ENCODE data around the gene CTNNA2. TPM values are rescaled to one million over a fixed set of nuclear protein-coding genes. Genes with fewer than 3 reads are reported as not detected.

Gene CTNNA2
- total and polyA plus RNA-seq, 2 of the 8 experiments (the other 6 are each of a cell fraction or from before 2014, with no cell fraction given): 3.9 to 9.0 TPM

DNA sequence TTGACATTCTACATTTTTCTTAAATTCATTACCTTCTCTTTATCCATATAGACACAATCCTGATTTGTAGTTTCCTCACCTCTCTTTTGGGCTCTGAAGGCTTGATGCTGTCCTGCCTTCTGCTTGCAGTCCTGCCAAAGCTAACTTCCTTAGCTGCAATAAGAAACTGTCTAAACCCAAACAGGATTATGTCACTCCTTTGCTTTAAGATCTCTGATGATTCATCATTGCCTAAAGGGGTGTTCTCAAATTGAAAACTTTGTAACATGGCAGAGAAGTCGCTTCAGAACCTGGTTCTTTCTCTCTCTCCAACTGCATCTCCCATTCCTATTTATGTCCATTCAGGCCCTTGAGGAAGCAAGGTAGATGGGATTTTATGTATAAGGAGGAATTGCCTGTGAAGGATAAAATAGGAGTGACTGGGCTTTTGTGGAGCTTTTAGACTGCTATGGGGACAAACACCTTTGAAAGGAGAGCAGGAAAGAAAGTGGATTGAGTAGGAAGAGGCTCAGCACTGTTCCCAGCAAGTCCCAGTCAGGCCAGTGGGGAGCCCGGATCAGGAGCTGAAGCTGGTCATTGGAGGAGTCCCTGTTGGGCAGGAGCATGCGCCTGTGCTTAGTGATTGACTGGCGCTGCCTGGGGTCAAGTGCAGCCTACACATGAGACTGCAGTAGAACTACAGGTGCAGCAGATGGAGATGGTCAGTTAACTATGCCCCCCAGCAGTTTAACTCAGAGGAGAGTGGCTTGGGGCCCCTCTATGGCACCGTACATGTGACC is 390.6 kb downstream of the CTNNA2 start:
- DNase-seq (ENCODE audit: low read depth in 1 of 2, low spot score in 2 of 2) (no peak), FAIRE-seq (no peak)
- no peaks in the 10 kb centered on the region for H4K20me1 ChIP-seq (replicated peaks in 1 of 2; ENCODE audit: control insufficient read depth in 1 of 2, insufficient read depth in 2 of 2, low read length in 2 of 2)
- H3K9me3 ChIP-seq (ENCODE audit: insufficient read depth in 2 of 2, low read depth in 1 of 2, low read length in 1 of 2): no peaks in the 10 kb centered on the region
- no peak overlapping the region for H3K4ac ChIP-seq (replicated peaks; ENCODE audit: insufficient read length, low read depth, low read length)
- no peak overlapping the region for H2BK120ac ChIP-seq (replicated peaks; ENCODE audit: low read depth, low read length)
- no peak overlapping the region for H3K23ac ChIP-seq (ENCODE audit: insufficient read length)
- no peak overlapping the region for H4K91ac ChIP-seq (replicated peaks; ENCODE audit: insufficient read length, low read length)
- H2AK5ac ChIP-seq (ENCODE audit: low read depth, low read length): no peak overlapping the region
- peaks cover 0 to 4% (median 0%) of the 10 kb centered on the region in 4 experiments; a peak in 1 of 7 replicates for H3K4me1 ChIP-seq (replicated peaks in 1 of 4; ENCODE audit: control insufficient read depth in 3 of 4, insufficient read depth in 4 of 4, low read length in 3 of 4)
- H3K79me2 ChIP-seq (ENCODE audit: control insufficient read depth in 1 of 2, insufficient read depth in 2 of 2, low read length in 2 of 2): no peaks in the 10 kb centered on the region
- no peaks in the 10 kb centered on the region for H3K27me3 ChIP-seq (replicated peaks in 1 of 4; ENCODE audit: control insufficient read depth in 3 of 4, extremely low read depth in 1 of 4, insufficient read depth in 3 of 4, low read length in 3 of 4)
- 0 out of 2 replicates have a peak, but pooled peaks cover 2% of the 10 kb centered on the region for H3K23me2 ChIP-seq (ENCODE audit: low read depth, low read length)
- no peak overlapping the region for H3K18ac ChIP-seq (ENCODE audit: extremely low read depth, low read length)
- H3K36me3 ChIP-seq (ENCODE audit: control insufficient read depth in 2 of 4, insufficient read depth in 4 of 4, low read length in 3 of 4): no peaks in the 10 kb centered on the region
- H3K79me1 ChIP-seq (ENCODE audit: low read depth, low read length): no peaks in the 10 kb centered on the region
- H2BK5ac ChIP-seq (ENCODE audit: low read depth, low read length): no peak overlapping the region
- no peak overlapping the region for H2AFZ ChIP-seq (ENCODE audit: low read length)
- no peak overlapping the region for H3K27ac ChIP-seq (ENCODE audit: low read depth, low read length)
- no peak overlapping the region for H3K14ac ChIP-seq (ENCODE audit: insufficient read length)
- H4K8ac ChIP-seq (ENCODE audit: extremely low read depth, insufficient read depth, low read length): no peak overlapping the region
- H3K9ac ChIP-seq (replicated peaks in 1 of 4; ENCODE audit: extremely low read depth in 1 of 4, low read depth in 3 of 4, low read length in 3 of 4): no peak overlapping the region
- ChIA-PET POLR2A (ENCODE audit: partially characterized antibody) (no interaction called here), CTCF (ENCODE audit: partially characterized antibody) (interaction anchor here (1.2 kb wide), 1 partner anchor 336 kb away, joined by 3 read pairs; no protein-coding TSS in a partner anchor)
- no peak overlapping the region for H4K5ac ChIP-seq (ENCODE audit: insufficient read length, low read depth, low read length)
- H2BK20ac ChIP-seq (ENCODE audit: low read length): no peak overlapping the region
- 93% methylated on average over 5 of the region's 5 CpGs; no CpG with 5 or more reads in 1 of the 2 experiments for WGBS, 2 experiments (ENCODE audit: extremely low coverage in 1 of 2, insufficient coverage in 1 of 2, insufficient read length in 1 of 2, insufficient replicate concordance in 2 of 2, low coverage in 1 of 2, low lambda C conversion rate in 2 of 2, missing lambda C conversion rate in 1 of 2)
- no peak overlapping the region for H3K56ac ChIP-seq (replicated peaks; ENCODE audit: insufficient read length, low read depth, low read length)
- no peak overlapping the region for H2BK12ac ChIP-seq (ENCODE audit: low read depth, low read length)
- no peak overlapping the region for H3K4me3 ChIP-seq (ENCODE audit: extremely low read depth in 1 of 4, insufficient read depth in 2 of 4, low read depth in 3 of 4, low read length in 4 of 4)
- no peak overlapping the region for H2BK15ac ChIP-seq (ENCODE audit: low read length)
- H3K4me2 ChIP-seq (ENCODE audit: insufficient read depth in 1 of 2, low read depth in 2 of 2, low read length in 2 of 2): no peak overlapping the region
- TF ChIP-seq HDAC6 (IDR thresholded peaks at IDR 0.05; ENCODE audit: low read depth, low read length) (no peak), RXRA (IDR thresholded peaks at IDR 0.05; ENCODE audit: insufficient read depth, low read depth, low read length) (no peak), NANOG (IDR thresholded peaks at IDR 0.05; ENCODE audit: insufficient read depth, low read depth, low read length, poor library complexity, severe bottlenecking) (no peak), FOSL1 (IDR thresholded peaks at IDR 0.05; ENCODE audit: insufficient read depth, low read depth, low read length) (no peak), SP4 (IDR thresholded peaks at IDR 0.05; ENCODE audit: low read length) (no peak), SP1 (IDR thresholded peaks at IDR 0.05; ENCODE audit: low read depth, low read length) (no peak), SP2 (IDR thresholded peaks at IDR 0.05; ENCODE audit: low read length) (no peak), RAD21 (IDR thresholded peaks at IDR 0.05 in 1 of 2, conservative IDR thresholded peaks at IDR 0.05 in 1 of 2; ENCODE audit: low read depth in 2 of 2, low read length in 2 of 2) (no peak), JUN (IDR thresholded peaks at IDR 0.05; ENCODE audit: low read depth, low read length) (no peak)
- TF ChIP-seq, protein P1, sequence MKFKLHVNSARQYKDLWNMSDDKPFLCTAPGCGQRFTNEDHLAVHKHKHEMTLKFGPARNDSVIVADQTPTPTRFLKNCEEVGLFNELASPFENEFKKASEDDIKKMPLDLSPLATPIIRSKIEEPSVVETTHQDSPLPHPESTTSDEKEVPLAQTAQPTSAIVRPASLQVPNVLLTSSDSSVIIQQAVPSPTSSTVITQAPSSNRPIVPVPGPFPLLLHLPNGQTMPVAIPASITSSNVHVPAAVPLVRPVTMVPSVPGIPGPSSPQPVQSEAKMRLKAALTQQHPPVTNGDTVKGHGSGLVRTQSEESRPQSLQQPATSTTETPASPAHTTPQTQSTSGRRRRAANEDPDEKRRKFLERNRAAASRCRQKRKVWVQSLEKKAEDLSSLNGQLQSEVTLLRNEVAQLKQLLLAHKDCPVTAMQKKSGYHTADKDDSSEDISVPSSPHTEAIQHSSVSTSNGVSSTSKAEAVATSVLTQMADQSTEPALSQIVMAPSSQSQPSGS (IDR thresholded peaks at IDR 0.05; ENCODE audit: low read length): no peak

Data from H1 (cell line).